B cell (primary cell): ENCODE data around the gene PTPRN2. TPM values are rescaled to one million over a fixed set of nuclear protein-coding genes. Genes with fewer than 3 reads are reported as not detected.

Source experiments
- ATAC-seq: fragments of 200-7000 bp; cut with Tn5 transposase; one replicate; pipeline ENCODE4 v1.10.0; 2021; ENCODE audit warnings: low read depth, mild to moderate bottlenecking, moderate number of reproducible peaks, moderate library complexity
- CTCF ChIA-PET: fragments of 350-600 bp; sonication (Branson Sonifier 250); formaldehyde crosslinking; loops from one replicate; lab custom pipeline; 2021; ENCODE audit warnings: antibody characterized with exemption, inconsistent platforms; lab: Charles Lee
- POLR2A ChIA-PET: fragments of 350-600 bp; sonication (Branson Sonifier 250); formaldehyde crosslinking; loops from one replicate; lab custom pipeline; 2021; ENCODE audit warnings: antibody characterized with exemption; lab: Charles Lee
- DNase-seq: peaks from one replicate; pipeline ENCODE4 v3.0.0; 2013
- H2AFZ ChIP-seq: 2 replicates; pipeline ENCODE4 v1.6.1; 2012; ENCODE audit warnings: mild to moderate bottlenecking, low read depth, low read length; ENCODE audit not compliant: insufficient read depth, poor library complexity, severe bottlenecking
- H3K27ac ChIP-seq, 2 donors: 1 replicate in 1 of 2; 2 replicates in 1 of 2; pipeline ENCODE4 v1.5.1; 2012 to 2013; ENCODE audit warnings: low read length in 2 of 2, mild to moderate bottlenecking in 2 of 2, moderate library complexity in 1 of 2
- H3K27me3 ChIP-seq, 4 experiments: fragments of 200-600 bp in 1 of 4; sonication (generic) in 1 of 4; replicated peaks in 1 of 4; 1 replicate in 2 of 4; 2 replicates in 2 of 4; pipeline versions ENCODE4 v1.6.1 to v1.7.0; 2013 to 2016; ENCODE audit warnings: low read length in 3 of 4, mild to moderate bottlenecking in 2 of 4, mixed read lengths in 1 of 4, moderate library complexity in 1 of 4; ENCODE audit not compliant: insufficient read depth in 4 of 4, control insufficient read depth in 3 of 4; ENCODE audit errors: control extremely low read depth in 1 of 4
- H3K36me3 ChIP-seq, 2 experiments: replicated peaks in 1 of 2; 1 replicate in 1 of 2; 2 replicates in 1 of 2; pipeline versions ENCODE4 v1.6.1 to v1.7.1; 2013; ENCODE audit warnings: low read length in 1 of 2; ENCODE audit not compliant: insufficient read depth in 2 of 2, control insufficient read depth in 1 of 2; ENCODE audit errors: control extremely low read depth in 1 of 2, extremely low read depth in 1 of 2
- H3K4me1 ChIP-seq, 2 donors: fragments of 200-600 bp in 1 of 2; sonication (generic) in 1 of 2; 1 replicate in 1 of 2; 2 replicates in 1 of 2; pipeline versions ENCODE4 v1.5.1 to v1.6.1; 2013 to 2017; ENCODE audit warnings: low read length in 2 of 2; ENCODE audit not compliant: control insufficient read depth in 2 of 2, insufficient read depth in 2 of 2
- H3K4me2 ChIP-seq: replicated peaks from 2 replicates; pipeline ENCODE3; 2012; ENCODE audit warnings: mild to moderate bottlenecking, low read depth, low read length; ENCODE audit not compliant: poor library complexity, severe bottlenecking
- H3K4me3 ChIP-seq, 5 experiments: fragments of 200-600 bp in 1 of 5; sonication (generic) in 1 of 5; 1 replicate in 3 of 5; 2 replicates in 2 of 5; pipeline versions ENCODE4 v1.5.1 to v1.7.0; 2011 to 2016; ENCODE audit warnings: low read length in 4 of 5, mild to moderate bottlenecking in 4 of 5, low read depth in 2 of 5, control low read depth in 1 of 5, moderate library complexity in 1 of 5; ENCODE audit not compliant: insufficient read depth in 1 of 5; ENCODE audit errors: control extremely low read depth in 1 of 5, extremely low read depth in 1 of 5
- H3K79me2 ChIP-seq: fragments of 200-600 bp; sonication (generic); one replicate; pipeline ENCODE4 v1.6.0; 2016; ENCODE audit warnings: low read length; ENCODE audit not compliant: control insufficient read depth, insufficient read depth
- H3K9ac ChIP-seq: fragments of 200-600 bp; sonication (generic); 2 replicates; pipeline ENCODE4 v1.6.1; 2017; ENCODE audit warnings: mild to moderate bottlenecking, low read length, moderate library complexity
- H3K9me3 ChIP-seq, 3 donors: one replicate each; pipeline versions ENCODE4 v1.6.1 to v1.7.1; 2013; ENCODE audit warnings: low read length in 2 of 3; ENCODE audit not compliant: control insufficient read depth in 2 of 3, insufficient read depth in 1 of 3; ENCODE audit errors: control extremely low read depth in 1 of 3
- H4K20me1 ChIP-seq: 2 replicates; pipeline ENCODE4 v1.6.0; 2012; ENCODE audit warnings: mild to moderate bottlenecking, low read length; ENCODE audit not compliant: insufficient read depth, control insufficient read depth, poor library complexity, severe bottlenecking
- H3K27ac Mint-ChIP-seq: one replicate; pipeline ENCODE4 v1.8.0; 2021; ENCODE audit warnings: mixed read lengths
- H3K27me3 Mint-ChIP-seq: one replicate; pipeline ENCODE4 v1.8.0; 2021; ENCODE audit warnings: mixed read lengths
- H3K4me1 Mint-ChIP-seq: one replicate; pipeline ENCODE4 v1.8.0; 2021; ENCODE audit warnings: mixed read lengths
- H3K4me3 Mint-ChIP-seq: one replicate; pipeline ENCODE4 v1.8.0; 2021; ENCODE audit warnings: mixed read lengths
- H3K9me3 Mint-ChIP-seq: one replicate; pipeline ENCODE4 v1.8.0; 2022; ENCODE audit warnings: mixed read lengths; ENCODE audit not compliant: insufficient read depth
- EZH2 ChIP-seq: IDR thresholded peaks from 2 replicates; pipeline ENCODE4 v1.6.1; 2012; ENCODE audit warnings: borderline replicate concordance, low read depth, mild to moderate bottlenecking, moderate library complexity, low read length; ENCODE audit not compliant: insufficient read depth, poor library complexity, severe bottlenecking
- WGBS: methylation state at CpG from one replicate; pipeline ENCODE4 v1.1.5; 2013; ENCODE audit warnings: missing lambda C conversion rate; ENCODE audit not compliant: insufficient coverage; 5-methylcytosine and 5-hydroxymethylcytosine counted together
- intact Hi-C: fragments of 100-400 bp; cut with micrococcal nuclease; formaldehyde crosslinking; loops from one replicate; pipeline ENCODE4 v1.10.0; 2022
- polyA plus RNA-seq: library from polyadenylated mRNA; depleted of rRNA; stranded (reverse); fragments of >200 nt; gene quantifications from 2 replicates; pipeline ENCODE4 v1.2.3, GENCODE V29; 2012
- total RNA-seq, 2 donors: library from RNA; stranded (reverse); fragments of 120-200 nt in 1 of 2; gene quantifications; 1 replicate in 1 of 2; 2 replicates in 1 of 2; pipeline versions ENCODE4 v1.2.3 to v1.2.4, GENCODE V29; 2013 to 2022
- TF ChIP-seq, protein P1 (sequence below): fragments of 200-600 bp; IDR thresholded peaks from one replicate; pipeline ENCODE4 v1.8.0; 2022; ENCODE audit warnings: antibody characterized with exemption, mild to moderate bottlenecking

PTPRN2 gene
- total and polyA plus RNA-seq, 2 donors (not counting 1 experiment from before 2014, with no cell fraction given): 2.0 to 5.0 TPM

GRCh38 chr7:157682064-157682945, 905.3 kb downstream of the PTPRN2 start:
- Histone ChIP-seq H4K20me1 (no peaks in the 10 kb centered on the region), H3K79me2 (no peaks in the 10 kb centered on the region), H3K4me2 (no peak overlapping the region), H3K27ac (no peak overlapping the region), H3K27me3 (peaks cover 0 to 47% (median 22%) of the 10 kb centered on the region in 4 experiments), H2AFZ (no peak overlapping the region), H3K36me3 (no peaks in the 10 kb centered on the region), H3K9me3 (peaks cover 0 to 3% (median 0%) of the 10 kb centered on the region in 3 donors), H3K4me3 (no peak overlapping the region), H3K4me1 (no peaks in the 10 kb centered on the region), H3K9ac (no peak overlapping the region)
- WGBS: 65% methylated on average over 20 of the region's 28 CpGs
- Mint-ChIP-seq H3K9me3 (no peaks in the 10 kb centered on the region), H3K27ac (no peak overlapping the region), H3K4me1 (no peaks in the 10 kb centered on the region), H3K27me3 (peaks cover 69% of the 10 kb centered on the region), H3K4me3 (no peak overlapping the region)
- no peak for DNase-seq
- ChIA-PET POLR2A (no interaction called here), CTCF (no interaction called here)
- intact Hi-C loops: no loop called here
- no peak for ATAC-seq
- TF ChIP-seq, protein P1, sequence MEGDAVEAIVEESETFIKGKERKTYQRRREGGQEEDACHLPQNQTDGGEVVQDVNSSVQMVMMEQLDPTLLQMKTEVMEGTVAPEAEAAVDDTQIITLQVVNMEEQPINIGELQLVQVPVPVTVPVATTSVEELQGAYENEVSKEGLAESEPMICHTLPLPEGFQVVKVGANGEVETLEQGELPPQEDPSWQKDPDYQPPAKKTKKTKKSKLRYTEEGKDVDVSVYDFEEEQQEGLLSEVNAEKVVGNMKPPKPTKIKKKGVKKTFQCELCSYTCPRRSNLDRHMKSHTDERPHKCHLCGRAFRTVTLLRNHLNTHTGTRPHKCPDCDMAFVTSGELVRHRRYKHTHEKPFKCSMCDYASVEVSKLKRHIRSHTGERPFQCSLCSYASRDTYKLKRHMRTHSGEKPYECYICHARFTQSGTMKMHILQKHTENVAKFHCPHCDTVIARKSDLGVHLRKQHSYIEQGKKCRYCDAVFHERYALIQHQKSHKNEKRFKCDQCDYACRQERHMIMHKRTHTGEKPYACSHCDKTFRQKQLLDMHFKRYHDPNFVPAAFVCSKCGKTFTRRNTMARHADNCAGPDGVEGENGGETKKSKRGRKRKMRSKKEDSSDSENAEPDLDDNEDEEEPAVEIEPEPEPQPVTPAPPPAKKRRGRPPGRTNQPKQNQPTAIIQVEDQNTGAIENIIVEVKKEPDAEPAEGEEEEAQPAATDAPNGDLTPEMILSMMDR: no peak
- no peak for TF ChIP-seq EZH2

DNA sequence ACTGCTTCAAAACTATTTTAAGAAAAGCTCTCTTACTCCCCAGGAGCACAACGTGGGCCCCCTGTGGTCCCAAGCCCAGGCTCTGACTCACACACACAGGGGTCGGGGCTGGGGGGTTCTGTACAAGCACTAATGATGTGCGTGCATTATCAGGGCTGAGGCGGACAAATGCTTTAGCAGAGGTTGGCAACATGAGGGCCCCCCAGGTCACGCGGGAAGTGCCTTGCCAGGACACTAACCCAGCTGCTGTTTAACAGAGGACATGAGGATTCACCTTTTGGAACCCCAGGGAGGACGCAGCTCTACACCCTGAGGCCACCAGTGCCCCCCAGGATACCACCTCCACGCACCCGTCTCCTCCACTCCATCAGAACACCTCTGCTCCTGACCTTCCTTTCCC, 908.0 kb downstream of the PTPRN2 start:
- intact Hi-C loops: no loop called here
- Mint-ChIP-seq H3K4me1 (no peaks in the 10 kb centered on the region), H3K9me3 (no peaks in the 10 kb centered on the region), H3K27ac (no peak overlapping the region), H3K4me3 (no peak overlapping the region), H3K27me3 (peaks cover 65% of the 10 kb centered on the region)
- no peak for DNase-seq
- no peak overlapping the region for H3K4me3 ChIP-seq
- H3K36me3 ChIP-seq: no peaks in the 10 kb centered on the region
- no peak for TF ChIP-seq EZH2
- TF ChIP-seq, protein P1: no peak
- peaks cover 0 to 29% (median 15%) of the 10 kb centered on the region in 4 experiments for H3K27me3 ChIP-seq
- no peak overlapping the region for H3K27ac ChIP-seq
- ChIA-PET CTCF (no interaction called here), POLR2A (no interaction called here)
- no peak overlapping the region for H2AFZ ChIP-seq
- WGBS: 77% methylated on average over 6 of the region's 9 CpGs
- H3K79me2 ChIP-seq: no peaks in the 10 kb centered on the region
- no peaks in the 10 kb centered on the region for H4K20me1 ChIP-seq
- H3K9me3 ChIP-seq: peaks cover 0 to 16% (median 0%) of the 10 kb centered on the region in 3 donors
- H3K4me2 ChIP-seq: no peak overlapping the region
- ATAC-seq: no peak
- H3K9ac ChIP-seq: no peak overlapping the region
- H3K4me1 ChIP-seq: no peaks in the 10 kb centered on the region
